Measurements from ENCODE around the gene TMPRSS15.

DNA sequence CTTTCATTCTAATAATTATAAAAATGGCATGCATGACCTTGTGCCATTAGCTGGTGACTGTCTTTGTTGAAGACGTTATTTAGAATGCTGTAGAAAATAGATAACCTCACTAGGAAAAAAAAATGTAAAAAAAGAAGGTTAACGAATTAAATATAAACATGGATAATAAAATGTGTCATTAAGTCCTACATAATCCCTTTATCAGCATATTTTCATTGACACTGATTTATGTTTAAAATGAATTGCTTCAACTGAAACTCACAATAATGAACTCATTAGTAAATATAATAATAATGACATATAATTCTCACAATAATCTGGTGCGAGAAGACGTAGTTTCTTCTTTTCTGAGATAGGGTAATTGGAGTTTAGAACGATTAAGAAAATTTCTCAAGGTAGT lies 4.7 kb downstream of the TMPRSS15 start:
- TF ChIP-seq POLR2AphosphoS5 (IDR thresholded peaks at IDR 0.05; ENCODE audit: borderline replicate concordance, low read depth, low read length) (no peak), EZH2 (IDR thresholded peaks at IDR 0.05) (no peak), FOXP2 (optimal IDR thresholded peaks at IDR 0.05; ENCODE audit: control extremely low read depth, extremely low read length, insufficient read depth) (no peak)

Measured in SK-N-MC (cell line).